WTC11 (cell line): Measurements from ENCODE around the gene NUP62. TPM values are rescaled to one million over a fixed set of nuclear protein-coding genes. Genes with fewer than 3 reads are reported as not detected.

Experiments used
- ATAC-seq: fragments of 200-7000 bp; cut with Tn5 transposase; 2 replicates; pipeline ENCODE4 v1.10.0; 2021; ENCODE audit warnings: mild to moderate bottlenecking, moderate library complexity
- CTCF ChIA-PET: fragments of 300-600 bp; sonication (Branson Sonifier 250); formaldehyde crosslinking; loops from one replicate; lab custom pipeline; 2021; ENCODE audit warnings: antibody characterized with exemption; lab: Charles Lee
- POLR2A ChIA-PET: fragments of 350-600 bp; sonication (Branson Sonifier 250); formaldehyde crosslinking; loops from one replicate; lab custom pipeline; 2021; ENCODE audit warnings: antibody characterized with exemption; lab: Charles Lee
- DNase-seq: peaks from one replicate; pipeline ENCODE4 v3.0.0; 2021; ENCODE audit warnings: low spot score
- H3K27ac Mint-ChIP-seq: 2 replicates; pipeline ENCODE4 v1.8.0; 2021; ENCODE audit warnings: mixed read lengths
- H3K27me3 Mint-ChIP-seq: 2 replicates; pipeline ENCODE4 v1.8.0; 2021; ENCODE audit warnings: low read depth, mild to moderate bottlenecking, moderate library complexity, mixed read lengths
- H3K36me3 Mint-ChIP-seq: 2 replicates; pipeline ENCODE4 v1.8.0; 2021; ENCODE audit warnings: mixed read lengths
- H3K4me1 Mint-ChIP-seq: 2 replicates; pipeline ENCODE4 v1.8.0; 2022; ENCODE audit warnings: mixed read lengths
- H3K4me3 Mint-ChIP-seq: 2 replicates; pipeline ENCODE4 v1.8.0; 2021; ENCODE audit warnings: mild to moderate bottlenecking, moderate library complexity, mixed read lengths
- H3K9me3 Mint-ChIP-seq: 2 replicates; pipeline ENCODE4 v1.8.0; 2021; ENCODE audit warnings: mixed read lengths
- AR ChIP-seq: fragments of 250-450 bp; sonication (Bioruptor Pico); IDR thresholded peaks from 2 replicates; pipeline ENCODE4 v1.9.0; 2021; ENCODE audit warnings: mild to moderate bottlenecking
- ATF6 ChIP-seq: sonication (generic); formaldehyde crosslinking; IDR thresholded peaks from 2 replicates; pipeline ENCODE4 v1.8.1; 2023; ENCODE audit warnings: mild to moderate bottlenecking, missing genetic modification reagents
- E2F4 ChIP-seq: sonication (generic); formaldehyde crosslinking; IDR thresholded peaks from 2 replicates; pipeline ENCODE4 v1.8.1; 2022; ENCODE audit warnings: low read depth, mild to moderate bottlenecking, moderate library complexity, missing genetic modification reagents, borderline replicate concordance
- ELF4 ChIP-seq: sonication (generic); formaldehyde crosslinking; IDR thresholded peaks from 2 replicates; pipeline ENCODE4 v1.8.1; 2022; ENCODE audit warnings: low read depth, mild to moderate bottlenecking, moderate library complexity, missing genetic modification reagents
- EMX1 ChIP-seq: fragments of 250-450 bp; sonication (Bioruptor Pico); IDR thresholded peaks from 2 replicates; pipeline ENCODE4 v1.8.0; 2021; ENCODE audit warnings: mild to moderate bottlenecking
- ESRRA ChIP-seq: sonication (generic); formaldehyde crosslinking; IDR thresholded peaks from 2 replicates; pipeline ENCODE4 v1.8.1; 2022; ENCODE audit warnings: mild to moderate bottlenecking, missing genetic modification reagents, borderline replicate concordance
- MXD4 ChIP-seq: fragments of 250-450 bp; sonication (Bioruptor Pico); IDR thresholded peaks from 2 replicates; pipeline ENCODE4 v1.8.0; 2021; ENCODE audit warnings: mild to moderate bottlenecking, moderate library complexity, borderline replicate concordance
- NFATC4 ChIP-seq: fragments of 250-450 bp; sonication (Bioruptor Pico); IDR thresholded peaks from 2 replicates; pipeline ENCODE4 v1.9.0; 2021; ENCODE audit warnings: mild to moderate bottlenecking
- PREB ChIP-seq: sonication (generic); formaldehyde crosslinking; IDR thresholded peaks from 2 replicates; pipeline ENCODE4 v1.8.1; 2022; ENCODE audit warnings: mild to moderate bottlenecking, missing genetic modification reagents, moderate library complexity, borderline replicate concordance
- TEAD4 ChIP-seq: sonication (generic); formaldehyde crosslinking; IDR thresholded peaks from 2 replicates; pipeline ENCODE4 v1.8.0; 2022; ENCODE audit warnings: mild to moderate bottlenecking, missing genetic modification reagents
- USF2 ChIP-seq: sonication (generic); formaldehyde crosslinking; IDR thresholded peaks from 2 replicates; pipeline ENCODE4 v1.8.1; 2023; ENCODE audit warnings: mild to moderate bottlenecking, missing genetic modification reagents, moderate library complexity
- ZBTB43 ChIP-seq: sonication (generic); formaldehyde crosslinking; IDR thresholded peaks from 2 replicates; pipeline ENCODE4 v1.8.1; 2023; ENCODE audit warnings: mild to moderate bottlenecking, missing genetic modification reagents
- ZMAT4 ChIP-seq: fragments of 250-450 bp; sonication (Bioruptor Pico); IDR thresholded peaks from 2 replicates; pipeline ENCODE4 v1.9.0; 2021; ENCODE audit warnings: mild to moderate bottlenecking
- ZNF219 ChIP-seq: sonication (generic); formaldehyde crosslinking; IDR thresholded peaks from 2 replicates; pipeline ENCODE4 v1.8.0; 2023; ENCODE audit warnings: missing genetic modification reagents, mild to moderate bottlenecking, borderline replicate concordance
- ZNF423 ChIP-seq: fragments of 250-450 bp; sonication (Bioruptor Pico); IDR thresholded peaks from 2 replicates; pipeline ENCODE4 v2.1.2; 2022; ENCODE audit warnings: mild to moderate bottlenecking, moderate library complexity
- total RNA-seq: library from RNA; stranded (reverse); gene quantifications from 3 replicates; pipeline ENCODE4 v1.2.3, GENCODE V29; 2021

NUP62 gene
- total RNA-seq, 1 experiment from 2014 or later = 87.1 TPM

GRCh38 chr19:49884760-49885159 is 44.5 kb downstream of the NUP62 start (continued):
- TF ChIP-seq ZNF219 (CRISPR knock-in tag) = no peak
- TF ChIP-seq NFATC4 = no peak
- no peak for TF ChIP-seq ZNF423 (CRISPR knock-in tag)
- TF ChIP-seq ELF4 (CRISPR knock-in tag) = no peak
- TF ChIP-seq ATF6 (CRISPR knock-in tag) = no peak
- no peak for TF ChIP-seq TEAD4 (CRISPR knock-in tag)
- no peak for TF ChIP-seq PREB (CRISPR knock-in tag)

- peaks cover 4% of the 10 kb centered on the region for H3K4me1 Mint-ChIP-seq
- CTCF ChIA-PET = no interaction called here
- H3K9me3 Mint-ChIP-seq = no peaks in the 10 kb centered on the region
- DNase-seq (no peak), ATAC-seq (no peak)
- no peak for TF ChIP-seq ESRRA (CRISPR knock-in tag)
- TF ChIP-seq ZMAT4 = no peak
- TF ChIP-seq MXD4 (CRISPR knock-in tag) = no peak
- no peak for TF ChIP-seq USF2
- no peak for TF ChIP-seq AR (CRISPR knock-in tag)
- TF ChIP-seq ZBTB43 (CRISPR knock-in tag) = no peak
- TF ChIP-seq EMX1 (CRISPR knock-in tag) = no peak
- no peak for TF ChIP-seq E2F4 (CRISPR knock-in tag)
- H3K36me3 Mint-ChIP-seq = peaks cover 63% of the 10 kb centered on the region
- POLR2A ChIA-PET = no interaction called here
- peaks cover 7% of the 10 kb centered on the region for H3K27me3 Mint-ChIP-seq
- no peak overlapping the region for H3K27ac Mint-ChIP-seq
- H3K4me3 Mint-ChIP-seq = no peak overlapping the region
Measured at GRCh38 chr19:49884109-49884508, 45.2 kb downstream of the NUP62 start.
